H1 (cell line): ENCODE measurements around the gene TMEM134. TPM values are rescaled to one million over a fixed set of nuclear protein-coding genes. Genes with fewer than 3 reads are reported as not detected.

Experiments used
- EGR1 ChIP-seq: IDR thresholded peaks from 2 replicates; pipeline ENCODE4 v1.6.1; 2011; ENCODE audit warnings: low read depth, low read length, borderline replicate concordance
- KDM5A ChIP-seq: fragments of 200-600 bp; IDR thresholded peaks from 2 replicates; pipeline ENCODE4 v1.7.1; 2012; ENCODE audit warnings: mild to moderate bottlenecking, low read length, inconsistent platforms, mixed read lengths
- POU5F1 ChIP-seq: IDR thresholded peaks from 2 replicates; pipeline ENCODE4 v1.6.1; 2011; ENCODE audit warnings: low read depth, mild to moderate bottlenecking, low read length, moderate library complexity
- RAD21 ChIP-seq, 2 experiments: IDR thresholded peaks in 1 of 2; conservative IDR thresholded peaks in 1 of 2; 2 replicates each; pipeline ENCODE4 v1.6.1; 2011; ENCODE audit warnings: low read depth in 2 of 2, low read length in 2 of 2, improper control_type of control experiment in 1 of 2, inconsistent platforms in 1 of 2, mild to moderate bottlenecking in 1 of 2, moderate library complexity in 1 of 2
- SIX5 ChIP-seq: IDR thresholded peaks from 2 replicates; pipeline ENCODE4 v1.6.1; 2011; ENCODE audit warnings: mild to moderate bottlenecking, low read depth, low read length
- polyA plus RNA-seq, 7 experiments: library from polyadenylated mRNA; depleted of rRNA in 3 of 7; stranded (reverse) in 5 of 7; unstranded in 2 of 7; fragments of >200 nt in 5 of 7; fragments of 200-250 nt in 2 of 7; gene quantifications; 1 replicate in 5 of 7; 2 replicates in 1 of 7; 4 replicates in 1 of 7; pipeline versions ENCODE4 v1.2.1 to v1.2.3, GENCODE V29; 2011 to 2013; ENCODE audit warnings: missing spikeins in 2 of 7, mixed read lengths in 2 of 7
- total RNA-seq: library from RNA; stranded (reverse); fragmentation: NEBNext Ultra II Directional; extraction: Animal tissue kit (Norgen Biotek cat#: 25700); gene quantifications from 2 replicates; pipeline ENCODE4 v1.2.1, GENCODE V29; 2021

The TMEM134 gene
- total and polyA plus RNA-seq, 2 of the 8 experiments (the other 6 are each of a cell fraction or from before 2014, with no cell fraction given), result 32.4 to 229 TPM

- TF ChIP-seq KDM5A, result no peak
- TF ChIP-seq POU5F1, result no peak
- no peak for TF ChIP-seq EGR1
- TF ChIP-seq SIX5, result no peak
- no peak for TF ChIP-seq RAD21 (IDR thresholded peaks at IDR 0.05 in 1 of 2, conservative IDR thresholded peaks at IDR 0.05 in 1 of 2; ENCODE audit: low read depth in 2 of 2, low read length in 2 of 2)
Observed at GRCh38 chr11:67468056-67468455, 995 bp downstream of the TMEM134 start (continued).
